Naive thymus-derived CD4-positive, alpha-beta T cell (primary cell): Measurements from ENCODE around the gene SS18L1. TPM values are rescaled to one million over a fixed set of nuclear protein-coding genes. Genes with fewer than 3 reads are reported as not detected.

Experiments used
- ATAC-seq: fragments of 150-1000 bp; cut with Tn5 transposase; 2 replicates; pipeline ENCODE4 v1.10.0; 2021; ENCODE audit warnings: mild to moderate bottlenecking, moderate library complexity
- CTCF ChIA-PET: fragments of 350-600 bp; sonication (Branson Sonifier 250); formaldehyde crosslinking; loops from one replicate; lab custom pipeline; 2021; ENCODE audit warnings: antibody characterized with exemption; lab: Charles Lee
- POLR2A ChIA-PET: fragments of 350-600 bp; sonication (Branson Sonifier 250); formaldehyde crosslinking; loops from one replicate; lab custom pipeline; 2021; ENCODE audit warnings: antibody characterized with exemption, inconsistent platforms; lab: Charles Lee
- DNase-seq, 9 donors: peaks; one replicate each; pipeline versions ENCODE4 v3.0.0 to v3.0.0-alpha.2; 2020 to 2022; ENCODE audit warnings: mixed read lengths in 1 of 9
- H3K27ac ChIP-seq: one replicate; pipeline ENCODE4 v1.7.0; 2013; ENCODE audit warnings: mild to moderate bottlenecking, low read depth, low read length, moderate library complexity
- H3K27me3 ChIP-seq, 2 donors: one replicate each; pipeline ENCODE4 v1.7.0; 2013; ENCODE audit warnings: low read length in 2 of 2, mild to moderate bottlenecking in 2 of 2, moderate library complexity in 2 of 2; ENCODE audit not compliant: control insufficient read depth in 2 of 2, insufficient read depth in 2 of 2
- H3K36me3 ChIP-seq, 3 experiments: 1 replicate in 2 of 3; 2 replicates in 1 of 3; pipeline ENCODE4 v1.7.0; 2013; ENCODE audit warnings: low read length in 3 of 3, mild to moderate bottlenecking in 3 of 3, moderate library complexity in 1 of 3; ENCODE audit not compliant: insufficient read depth in 3 of 3, control insufficient read depth in 2 of 3
- H3K4me1 ChIP-seq, 2 donors: one replicate each; pipeline ENCODE4 v1.7.0; 2013; ENCODE audit warnings: low read length in 2 of 2, mild to moderate bottlenecking in 2 of 2, moderate library complexity in 1 of 2; ENCODE audit not compliant: control insufficient read depth in 2 of 2, insufficient read depth in 2 of 2
- H3K4me3 ChIP-seq: 2 replicates; pipeline ENCODE4 v1.7.0; 2013; ENCODE audit warnings: mild to moderate bottlenecking, low read length
- H3K9me3 ChIP-seq, 3 experiments: 1 replicate in 2 of 3; 2 replicates in 1 of 3; pipeline ENCODE4 v1.7.0; 2013; ENCODE audit warnings: low read length in 3 of 3; ENCODE audit not compliant: control insufficient read depth in 2 of 3
- H3K27ac Mint-ChIP-seq, 9 donors: one replicate each; pipeline ENCODE4 v1.8.0; 2020 to 2022; ENCODE audit warnings: mixed read lengths in 9 of 9, mild to moderate bottlenecking in 8 of 9, moderate library complexity in 5 of 9, inconsistent platforms in 2 of 9
- H3K27me3 Mint-ChIP-seq, 5 donors: one replicate each; pipeline ENCODE4 v1.8.0; 2021 to 2022; ENCODE audit warnings: mixed read lengths in 5 of 5, mild to moderate bottlenecking in 1 of 5
- H3K36me3 Mint-ChIP-seq, 5 donors: one replicate each; pipeline ENCODE4 v1.8.0; 2020 to 2022; ENCODE audit warnings: mixed read lengths in 5 of 5, mild to moderate bottlenecking in 3 of 5, inconsistent platforms in 1 of 5
- H3K4me1 Mint-ChIP-seq, 7 donors: one replicate each; pipeline ENCODE4 v1.8.0; 2020 to 2022; ENCODE audit warnings: mixed read lengths in 7 of 7, mild to moderate bottlenecking in 3 of 7, inconsistent platforms in 1 of 7
- H3K4me3 Mint-ChIP-seq, 10 donors: one replicate each; pipeline ENCODE4 v1.8.0; 2020 to 2022; ENCODE audit warnings: mild to moderate bottlenecking in 10 of 10, mixed read lengths in 10 of 10, moderate library complexity in 6 of 10, inconsistent platforms in 2 of 10
- H3K9me3 Mint-ChIP-seq, 11 donors: one replicate each; pipeline ENCODE4 v1.8.0; 2020 to 2022; ENCODE audit warnings: mixed read lengths in 11 of 11, mild to moderate bottlenecking in 4 of 11, inconsistent platforms in 1 of 11, moderate library complexity in 1 of 11
- intact Hi-C, 2 donors: fragments of 100-400 bp; cut with micrococcal nuclease; formaldehyde crosslinking; loops; one replicate each; pipeline ENCODE4 v1.15.1; 2023
- polyA plus RNA-seq, 2 donors: library from polyadenylated mRNA; unstranded; fragments of 300-500 nt; fragmentation: Illumina TruSeq; gene quantifications; one replicate each; pipeline ENCODE4 v1.2.3, GENCODE V29; 2021
- total RNA-seq, 6 experiments: library from RNA in 5 of 6; stranded (reverse) in 5 of 6; gene quantifications; 1 replicate in 5 of 6; 2 replicates in 1 of 6; pipeline ENCODE4 v1.2.3 and lab custom pipeline; 2021 to 2026

The SS18L1 gene
- total and polyA plus RNA-seq, 7 experiments from 2014 or later, result 0.47 to 26.7 (median 22.4) TPM

DNA sequence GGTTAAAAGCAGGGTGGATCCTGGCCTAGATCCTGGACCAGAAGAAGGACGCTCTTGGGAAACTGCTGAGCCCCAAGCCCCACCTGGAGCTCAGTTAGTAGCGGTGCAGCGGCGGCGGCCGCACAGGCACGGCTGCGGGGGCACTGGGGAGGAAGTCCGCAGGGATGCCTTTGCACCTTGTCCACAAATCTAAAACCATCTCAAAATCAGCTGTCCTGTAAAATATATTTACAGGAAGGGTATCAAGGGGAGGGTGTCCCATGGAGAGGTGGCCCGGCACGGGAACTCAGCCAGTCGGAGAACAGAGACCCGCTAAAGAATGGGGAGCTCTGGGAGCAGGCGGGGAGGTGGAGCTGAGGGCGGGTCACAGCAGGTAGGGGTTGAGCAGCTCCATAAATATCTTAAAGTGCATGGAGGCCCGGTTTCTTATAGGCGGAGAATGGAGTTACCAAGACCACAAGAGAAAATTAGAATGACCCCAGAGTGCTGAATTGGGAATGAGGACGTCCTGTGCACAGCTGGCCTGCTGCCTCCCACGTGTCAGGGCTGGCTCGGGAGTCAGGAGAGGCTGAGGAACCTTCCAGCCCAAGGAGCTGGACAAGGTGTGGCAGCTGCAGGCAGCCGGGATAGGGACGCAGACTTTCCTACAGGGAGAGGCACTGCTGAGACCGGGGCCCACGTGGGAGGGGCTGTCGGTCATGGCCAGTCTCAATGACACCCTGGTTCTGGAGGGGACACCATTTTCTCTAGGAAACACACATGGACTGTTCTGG is 47.3 kb downstream of the SS18L1 start:
- ChIA-PET POLR2A (no interaction called here), CTCF (no interaction called here)
- Histone ChIP-seq H3K27me3 (no peaks in the 10 kb centered on the region), H3K27ac (no peak overlapping the region), H3K4me1 (no peaks in the 10 kb centered on the region), H3K36me3 (peaks cover 0 to 43% (median 4%) of the 10 kb centered on the region in 3 experiments), H3K9me3 (no peaks in the 10 kb centered on the region), H3K4me3 (no peak overlapping the region)
- H3K36me3 Mint-ChIP-seq, result peaks cover 4 to 23% (median 10%) of the 10 kb centered on the region in 5 donors
- intact Hi-C loops, result no loop called here
- no peaks in the 10 kb centered on the region for H3K27me3 Mint-ChIP-seq
- peaks cover 5 to 29% (median 20%) of the 10 kb centered on the region in 7 donors for H3K4me1 Mint-ChIP-seq
- no peak overlapping the region for H3K27ac Mint-ChIP-seq
- H3K9me3 Mint-ChIP-seq, result no peaks in the 10 kb centered on the region
- DNase-seq (no peak), ATAC-seq (no peak)
- H3K4me3 Mint-ChIP-seq, result no peak overlapping the region

DNA sequence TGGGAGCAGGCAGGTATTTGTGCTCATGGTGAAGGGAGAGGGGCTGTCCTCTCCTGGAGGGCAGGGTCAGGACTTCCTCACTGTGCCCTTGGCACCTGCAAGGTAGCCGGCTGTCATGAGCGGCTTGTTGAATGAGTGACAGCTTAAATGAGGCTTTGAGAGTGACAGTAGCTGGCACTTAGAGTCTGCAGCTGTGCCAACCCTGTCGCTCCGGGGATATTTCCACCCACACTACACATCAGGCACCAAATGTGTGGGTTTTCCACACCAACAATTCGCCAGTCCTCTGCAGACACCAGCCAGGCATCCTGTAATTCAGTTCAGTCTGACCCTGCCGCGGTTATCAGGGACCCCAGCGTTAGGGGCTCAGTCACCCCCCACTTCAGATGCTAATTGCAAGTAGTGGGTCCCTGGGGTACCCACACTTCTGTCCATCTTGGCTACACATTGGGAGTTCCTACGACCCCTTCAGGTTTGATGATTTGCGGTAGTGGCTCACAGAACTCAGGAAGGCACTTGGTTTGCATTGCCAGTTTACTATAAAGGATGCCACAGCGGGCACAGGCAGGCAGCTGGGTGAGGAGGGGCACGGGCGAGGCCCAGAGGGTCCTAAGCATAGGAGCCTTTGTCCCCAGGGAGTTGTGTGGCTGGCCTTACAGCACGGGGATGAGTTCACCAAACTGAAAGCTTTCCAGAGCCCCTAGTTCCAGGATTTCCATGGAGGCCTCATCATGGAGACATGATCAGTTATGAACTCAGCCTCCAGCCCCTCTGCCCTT is 48.4 kb downstream of the SS18L1 start:
- Histone ChIP-seq H3K4me3 (no peak overlapping the region), H3K27ac (no peak overlapping the region), H3K27me3 (no peaks in the 10 kb centered on the region), H3K9me3 (no peaks in the 10 kb centered on the region), H3K4me1 (no peaks in the 10 kb centered on the region), H3K36me3 (peaks cover 0 to 48% (median 4%) of the 10 kb centered on the region in 3 experiments)
- DNase-seq (no peak), ATAC-seq (no peak)
- Mint-ChIP-seq H3K27ac (no peak overlapping the region), H3K27me3 (no peaks in the 10 kb centered on the region), H3K4me3 (no peak overlapping the region), H3K4me1 (peaks cover 2 to 21% (median 14%) of the 10 kb centered on the region in 7 donors), H3K9me3 (no peaks in the 10 kb centered on the region), H3K36me3 (peaks cover 4 to 23% (median 10%) of the 10 kb centered on the region in 5 donors)
- POLR2A ChIA-PET, result no interaction called here
- CTCF ChIA-PET, result no interaction called here
- intact Hi-C loops, result no loop called here

DNA sequence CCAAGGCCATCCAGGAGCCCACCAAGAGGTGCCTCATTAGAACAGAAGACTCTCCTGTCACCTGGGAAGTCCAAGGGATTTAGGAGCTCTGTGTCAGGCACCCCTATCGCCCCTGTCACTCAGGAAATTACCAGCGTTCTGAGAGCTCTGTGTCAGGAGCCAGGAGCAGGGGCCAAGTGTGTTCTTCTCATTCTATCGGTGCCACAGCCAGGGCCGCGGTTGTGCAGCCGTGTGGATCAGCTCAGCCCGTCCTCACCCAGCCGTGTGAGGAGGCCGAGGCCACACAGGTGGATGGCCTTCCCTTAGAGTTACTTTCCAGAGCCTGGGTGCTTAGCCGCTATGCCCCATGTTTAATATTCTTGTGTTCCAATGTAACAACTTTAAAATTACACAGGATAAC is 49.1 kb downstream of the SS18L1 start:
- no peaks in the 10 kb centered on the region for H3K9me3 ChIP-seq
- Mint-ChIP-seq H3K4me1 (peaks cover 0 to 14% (median 10%) of the 10 kb centered on the region in 7 donors), H3K27me3 (no peaks in the 10 kb centered on the region), H3K9me3 (no peaks in the 10 kb centered on the region), H3K36me3 (peaks cover 4 to 24% (median 10%) of the 10 kb centered on the region in 5 donors), H3K27ac (no peak overlapping the region), H3K4me3 (no peak overlapping the region)
- DNase-seq (no peak), ATAC-seq (no peak)
- POLR2A ChIA-PET, result no interaction called here
- H3K27ac ChIP-seq, result no peak overlapping the region
- no peak overlapping the region for H3K4me3 ChIP-seq
- H3K27me3 ChIP-seq, result no peaks in the 10 kb centered on the region
- CTCF ChIA-PET, result no interaction called here
- intact Hi-C loops, result no loop called here
- H3K36me3 ChIP-seq, result peaks cover 0 to 52% (median 4%) of the 10 kb centered on the region in 3 experiments
- H3K4me1 ChIP-seq, result no peaks in the 10 kb centered on the region

DNA sequence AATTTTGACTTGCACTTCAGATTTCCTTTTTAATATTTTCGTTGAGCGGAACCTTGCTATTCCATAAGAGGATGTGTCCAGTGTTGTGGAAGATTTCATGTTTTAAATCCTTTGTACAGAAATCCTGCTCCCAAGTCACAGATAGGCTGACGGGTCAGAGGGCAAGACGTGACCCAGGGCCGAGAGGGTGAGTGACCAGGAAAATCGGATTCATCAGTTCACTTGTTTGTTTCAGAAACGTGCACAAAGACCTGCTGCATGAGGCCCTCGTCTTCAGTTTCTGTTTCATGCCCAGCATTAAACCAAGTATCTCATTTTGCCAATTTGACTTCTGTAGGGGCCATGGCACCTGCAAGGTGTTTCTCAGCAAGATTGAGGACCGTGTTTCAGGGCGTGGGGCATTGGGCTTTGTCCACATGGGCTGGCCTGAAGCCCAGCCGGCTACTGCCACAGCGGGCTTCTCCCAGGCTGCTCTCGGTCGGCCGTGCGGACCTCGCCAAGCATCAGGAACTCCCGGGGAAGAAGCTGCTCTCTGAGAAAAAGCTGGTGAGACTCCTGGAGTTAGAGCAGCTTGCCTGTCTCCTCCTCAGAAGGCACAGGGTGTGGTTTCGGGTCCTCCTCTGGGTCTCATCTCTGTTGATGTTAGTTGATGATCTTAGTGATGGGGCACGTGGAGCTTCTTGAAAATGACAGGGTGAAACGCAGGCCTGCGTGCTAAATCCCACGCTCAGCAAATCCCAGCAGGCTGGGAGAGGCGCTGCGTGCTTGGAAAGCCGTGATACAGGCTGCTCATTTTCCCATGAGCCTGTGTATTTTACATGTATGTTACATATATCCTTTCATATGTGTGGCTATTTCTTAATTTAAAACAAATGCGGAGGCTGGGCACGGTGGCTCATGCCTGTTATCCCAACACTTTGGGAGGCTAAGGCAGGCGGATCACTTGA is 49.8 kb downstream of the SS18L1 start:
- ATAC-seq, result no peak
- intact Hi-C loops, result no loop called here
- Histone ChIP-seq H3K36me3 (peaks cover 0 to 60% (median 5%) of the 10 kb centered on the region in 3 experiments), H3K27me3 (no peaks in the 10 kb centered on the region), H3K27ac (no peak overlapping the region), H3K4me1 (no peaks in the 10 kb centered on the region), H3K4me3 (no peak overlapping the region), H3K9me3 (no peaks in the 10 kb centered on the region)
- no peaks in the 10 kb centered on the region for H3K9me3 Mint-ChIP-seq
- H3K4me3 Mint-ChIP-seq, result no peak overlapping the region
- ChIA-PET CTCF (no interaction called here), POLR2A (no interaction called here)
- H3K36me3 Mint-ChIP-seq, result peaks cover 4 to 28% (median 10%) of the 10 kb centered on the region in 5 donors
- H3K27me3 Mint-ChIP-seq, result no peaks in the 10 kb centered on the region
- peaks cover 0 to 8% (median 5%) of the 10 kb centered on the region in 7 donors for H3K4me1 Mint-ChIP-seq
- DNase-seq, result no peak
- H3K27ac Mint-ChIP-seq, result peak overlapping the region in 2 of 9 donors; percentile 9 to 21

DNA sequence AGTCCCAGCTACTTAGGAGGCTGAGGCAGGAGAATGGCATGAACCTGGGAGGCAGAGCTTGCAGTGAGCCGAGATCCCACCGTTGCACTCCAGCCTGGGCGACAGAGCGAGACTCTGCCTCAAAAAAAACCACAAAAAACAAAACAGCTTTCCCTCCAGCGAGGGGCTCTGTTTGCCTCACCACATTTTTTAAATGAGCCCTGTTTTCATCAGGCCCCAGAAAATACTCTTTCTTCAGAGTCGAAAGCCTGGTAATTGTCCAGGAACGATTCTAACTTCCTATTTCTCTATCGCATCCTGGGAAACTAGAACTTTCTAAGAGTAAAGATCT is 51.5 kb downstream of the SS18L1 start:
- ATAC-seq (no peak), DNase-seq (no peak)
- H3K4me1 Mint-ChIP-seq, result peaks cover 0 to 4% (median 2%) of the 10 kb centered on the region in 7 donors
- H3K27me3 ChIP-seq, result no peaks in the 10 kb centered on the region
- H3K27me3 Mint-ChIP-seq, result no peaks in the 10 kb centered on the region
- H3K36me3 ChIP-seq, result peaks cover 0 to 63% (median 11%) of the 10 kb centered on the region in 3 experiments
- H3K4me3 ChIP-seq, result no peak overlapping the region
- no peak overlapping the region for H3K27ac ChIP-seq
- ChIA-PET POLR2A (no interaction called here), CTCF (interaction anchor here (0.7 to 0.8 kb wide), 2 partner anchors 9 to 70 kb away, joined by 4 to 5 read pairs; no protein-coding TSS in a partner anchor)
- H3K4me3 Mint-ChIP-seq, result no peak overlapping the region
- peaks cover 9 to 37% (median 15%) of the 10 kb centered on the region in 5 donors for H3K36me3 Mint-ChIP-seq
- H3K9me3 Mint-ChIP-seq, result no peaks in the 10 kb centered on the region
- H3K9me3 ChIP-seq, result no peaks in the 10 kb centered on the region
- intact Hi-C loops, result no loop called here
- no peaks in the 10 kb centered on the region for H3K4me1 ChIP-seq
- peak overlapping the region in 1 of 9 donors; percentile 14 for H3K27ac Mint-ChIP-seq

DNA sequence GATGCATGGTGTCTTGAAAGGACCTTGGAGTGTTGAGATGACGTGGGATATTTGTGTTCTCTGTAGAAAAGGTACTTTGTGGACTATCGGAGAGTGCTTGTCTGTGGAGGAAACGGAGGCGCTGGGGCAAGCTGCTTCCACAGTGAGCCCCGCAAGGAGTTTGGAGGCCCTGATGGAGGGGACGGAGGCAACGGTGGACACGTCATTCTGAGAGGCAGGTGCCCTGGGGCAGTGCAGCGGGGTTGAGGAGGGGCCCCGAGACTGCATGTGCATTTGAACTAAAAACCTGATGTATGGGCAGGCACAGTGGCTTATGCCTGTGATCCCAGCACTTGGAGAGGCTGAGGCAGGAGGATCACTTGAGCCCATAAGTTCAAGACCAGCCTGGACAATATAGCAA is 52.2 kb downstream of the SS18L1 start:
- peaks cover 0 to 2% (median 0%) of the 10 kb centered on the region in 7 donors for H3K4me1 Mint-ChIP-seq
- peak overlapping the region in 2 of 9 donors; percentile 14 to 48 for H3K27ac Mint-ChIP-seq

More for the DNA sequence above, 52.2 kb downstream of the SS18L1 start:
- Histone ChIP-seq H3K4me3 (no peak overlapping the region), H3K27me3 (no peaks in the 10 kb centered on the region), H3K9me3 (no peaks in the 10 kb centered on the region), H3K27ac (no peak overlapping the region), H3K36me3 (peaks cover 0 to 64% (median 8%) of the 10 kb centered on the region in 3 experiments), H3K4me1 (no peaks in the 10 kb centered on the region)
- ChIA-PET POLR2A (no interaction called here), CTCF (no interaction called here)
- DNase-seq, result no peak
- Mint-ChIP-seq H3K4me3 (no peak overlapping the region), H3K27me3 (no peaks in the 10 kb centered on the region), H3K9me3 (no peaks in the 10 kb centered on the region), H3K36me3 (peaks cover 9 to 38% (median 14%) of the 10 kb centered on the region in 5 donors)
- no peak for ATAC-seq
- intact Hi-C loops, result no loop called here
